GM23338 (cell line): Measurements from ENCODE around the gene EVI5L. TPM values are rescaled to one million over a fixed set of nuclear protein-coding genes. Genes with fewer than 3 reads are reported as not detected.

ENCODE experiments used
- ATAC-seq: fragments of 200-7000 bp; cut with Tn5 transposase; 3 replicates; pipeline ENCODE4 v1.9.1; 2020
- DNase-seq: peaks from one replicate; pipeline ENCODE4 v3.0.0-alpha.2; 2015; ENCODE audit warnings: low spot score
- H2AFZ ChIP-seq: fragments of 200-600 bp; sonication (generic); 2 replicates; pipeline ENCODE4 v1.8.0; 2016; ENCODE audit warnings: antibody characterized with exemption, mild to moderate bottlenecking, moderate library complexity
- H3F3A ChIP-seq: fragments of 200-600 bp; sonication (generic); replicated peaks from 2 replicates; pipeline ENCODE4 v1.8.0; 2017; ENCODE audit warnings: antibody characterized with exemption, mixed run types, low read depth
- H3K27ac ChIP-seq: fragments of 200-600 bp; sonication (generic); 2 replicates; pipeline ENCODE4 v1.6.1; 2016; ENCODE audit warnings: low read depth
- H3K27me3 ChIP-seq: fragments of 200-600 bp; sonication (generic); 2 replicates; pipeline ENCODE4 v1.8.0; 2016; ENCODE audit warnings: mild to moderate bottlenecking, mixed run types, moderate library complexity; ENCODE audit not compliant: insufficient read depth
- H3K36me3 ChIP-seq: fragments of 200-600 bp; sonication (generic); 2 replicates; pipeline ENCODE4 v1.8.0; 2016; ENCODE audit warnings: mild to moderate bottlenecking; ENCODE audit not compliant: insufficient read depth
- H3K4me1 ChIP-seq: fragments of 200-600 bp; sonication (generic); 2 replicates; pipeline ENCODE4 v1.8.0; 2016; ENCODE audit warnings: mild to moderate bottlenecking, moderate library complexity; ENCODE audit not compliant: insufficient read depth
- H3K4me2 ChIP-seq: fragments of 200-600 bp; sonication (generic); 2 replicates; pipeline ENCODE4 v1.7.1; 2017; ENCODE audit warnings: mixed run types
- H3K4me3 ChIP-seq: fragments of 200-600 bp; sonication (generic); 2 replicates; pipeline ENCODE4 v1.6.1; 2016; ENCODE audit warnings: mixed run types
- H3K79me2 ChIP-seq: fragments of 200-600 bp; sonication (generic); replicated peaks from 2 replicates; pipeline ENCODE4 v1.8.0; 2017; ENCODE audit warnings: mild to moderate bottlenecking; ENCODE audit not compliant: insufficient read depth
- H3K9me2 ChIP-seq: fragments of 200-600 bp; sonication (generic); 2 replicates; pipeline ENCODE4 v1.8.0; 2017; ENCODE audit not compliant: insufficient read depth
- H4K20me1 ChIP-seq: fragments of 200-600 bp; sonication (generic); replicated peaks from 2 replicates; pipeline ENCODE4 v1.8.0; 2017; ENCODE audit warnings: mild to moderate bottlenecking; ENCODE audit not compliant: insufficient read depth
- H3K27ac Mint-ChIP-seq: 2 replicates; pipeline ENCODE4 v1.8.0; 2020; ENCODE audit warnings: inconsistent platforms, mild to moderate bottlenecking, moderate library complexity, mixed read lengths
- H3K27me3 Mint-ChIP-seq: 3 replicates; pipeline ENCODE4 v1.8.0; 2022; ENCODE audit warnings: low read depth, mild to moderate bottlenecking, moderate library complexity, mixed read lengths, inconsistent platforms; ENCODE audit not compliant: insufficient read depth, poor library complexity
- H3K36me3 Mint-ChIP-seq: 3 replicates; pipeline ENCODE4 v1.8.0; 2021; ENCODE audit warnings: low read depth, mild to moderate bottlenecking, inconsistent platforms, moderate library complexity, mixed read lengths
- H3K4me1 Mint-ChIP-seq: 3 replicates; pipeline ENCODE4 v1.8.0; 2020; ENCODE audit warnings: mild to moderate bottlenecking, inconsistent platforms, mixed read lengths
- H3K4me3 Mint-ChIP-seq: 3 replicates; pipeline ENCODE4 v1.8.0; 2021; ENCODE audit warnings: moderate library complexity, mild to moderate bottlenecking, inconsistent platforms, mixed read lengths
- H3K9me3 Mint-ChIP-seq: 3 replicates; pipeline ENCODE4 v1.8.0; 2020; ENCODE audit warnings: moderate library complexity, mild to moderate bottlenecking, inconsistent platforms, mixed read lengths
- CREB1 ChIP-seq: fragments of 250-450 bp; sonication (Bioruptor Pico); IDR thresholded peaks from 2 replicates; pipeline ENCODE4 v1.5.0; 2020; ENCODE audit warnings: low read depth, mild to moderate bottlenecking, moderate library complexity
- EZH2 ChIP-seq: fragments of 200-600 bp; sonication (generic); IDR thresholded peaks from one replicate; pipeline ENCODE4 v1.8.0; 2017; ENCODE audit warnings: antibody characterized with exemption, mild to moderate bottlenecking, low read depth; ENCODE audit not compliant: unreplicated experiment
- JUNB ChIP-seq: IDR thresholded peaks from one replicate; pipeline ENCODE4 v1.6.1; 2016; ENCODE audit warnings: antibody characterized with exemption; ENCODE audit not compliant: unreplicated experiment
- NANOG ChIP-seq: IDR thresholded peaks from 2 replicates; pipeline ENCODE4 v1.6.1; 2016; ENCODE audit warnings: antibody characterized with exemption, borderline replicate concordance
- POLR2AphosphoS5 ChIP-seq: IDR thresholded peaks from 2 replicates; pipeline ENCODE4 v1.6.1; 2016; ENCODE audit warnings: antibody characterized with exemption, low read depth
- ZNF114 ChIP-seq: fragments of 250-450 bp; sonication (Bioruptor Pico); IDR thresholded peaks from 2 replicates; pipeline ENCODE4 v1.5.0; 2020; ENCODE audit warnings: mild to moderate bottlenecking, moderate library complexity
- ZNF462 ChIP-seq: fragments of 250-450 bp; sonication (Bioruptor Pico); IDR thresholded peaks from 2 replicates; pipeline ENCODE4 v1.5.0; 2020; ENCODE audit warnings: mild to moderate bottlenecking, moderate library complexity
- polyA plus RNA-seq: library from polyadenylated mRNA; unstranded; fragments of >200 nt; fragmentation: Nextera tagmentation; extraction: Ambion mirVana; gene quantifications from 2 replicates; pipeline ENCODE4 v1.2.1, GENCODE V29; 2016
- total RNA-seq: library from RNA; depleted of rRNA; stranded (reverse); fragments of >200 nt; shearing (Covaris generic); gene quantifications from 2 replicates; pipeline ENCODE4 v1.2.3, GENCODE V29; 2014
- TF ChIP-seq, protein P1 (sequence below): IDR thresholded peaks from 2 replicates; pipeline ENCODE4 v1.6.1; 2016; ENCODE audit warnings: antibody characterized with exemption

EVI5L gene
- total and polyA plus RNA-seq, 2 experiments from 2014 or later, result 4.5 to 16.2 TPM

GRCh38 chr19:7830823-7831222 is 805 bp downstream of the EVI5L start:
- Mint-ChIP-seq H3K27me3 (peaks cover 21% of the 10 kb centered on the region), H3K4me1 (peaks cover 20% of the 10 kb centered on the region)
- H3K27ac ChIP-seq, result no peak overlapping the region

More at GRCh38 chr19:7830823-7831222, 805 bp downstream of the EVI5L start:
- 0 out of 2 replicates have a peak, but pooled peaks cover 3% of the 10 kb centered on the region for H3F3A ChIP-seq
- Mint-ChIP-seq H3K4me3 (peak overlapping the region; percentile 73), H3K9me3 (no peaks in the 10 kb centered on the region; the same call in 2 of the 3 replicates), H3K36me3 (no peaks in the 10 kb centered on the region), H3K27ac (no peak overlapping the region)
- TF ChIP-seq POLR2AphosphoS5, result no peak
- no peak for TF ChIP-seq JUNB
- no peak for TF ChIP-seq ZNF462 (CRISPR knock-in tag)
- no peak for TF ChIP-seq EZH2
- no peak for TF ChIP-seq ZNF114
- no peak for TF ChIP-seq CREB1 (CRISPR knock-in tag)
- TF ChIP-seq, protein P1, sequence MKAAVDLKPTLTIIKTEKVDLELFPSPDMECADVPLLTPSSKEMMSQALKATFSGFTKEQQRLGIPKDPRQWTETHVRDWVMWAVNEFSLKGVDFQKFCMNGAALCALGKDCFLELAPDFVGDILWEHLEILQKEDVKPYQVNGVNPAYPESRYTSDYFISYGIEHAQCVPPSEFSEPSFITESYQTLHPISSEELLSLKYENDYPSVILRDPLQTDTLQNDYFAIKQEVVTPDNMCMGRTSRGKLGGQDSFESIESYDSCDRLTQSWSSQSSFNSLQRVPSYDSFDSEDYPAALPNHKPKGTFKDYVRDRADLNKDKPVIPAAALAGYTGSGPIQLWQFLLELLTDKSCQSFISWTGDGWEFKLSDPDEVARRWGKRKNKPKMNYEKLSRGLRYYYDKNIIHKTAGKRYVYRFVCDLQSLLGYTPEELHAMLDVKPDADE, result no peak
- no peak for TF ChIP-seq NANOG
- H3K79me2 ChIP-seq, result no peaks in the 10 kb centered on the region
- H3K4me1 ChIP-seq, result peaks cover 8% of the 10 kb centered on the region
- ATAC-seq (no peak), DNase-seq (no peak)
- no peaks in the 10 kb centered on the region for H4K20me1 ChIP-seq
- H3K27me3 ChIP-seq, result 0 out of 2 replicates have a peak, but pooled peaks cover 6% of the 10 kb centered on the region
- no peak overlapping the region for H2AFZ ChIP-seq
- H3K4me2 ChIP-seq, result peak overlapping the region; percentile 74
- no peaks in the 10 kb centered on the region for H3K36me3 ChIP-seq
- H3K9me2 ChIP-seq, result no peaks in the 10 kb centered on the region
- H3K4me3 ChIP-seq, result peak overlapping the region; percentile 60
